GM12892 (cell line): ENCODE results near the gene NECAB3. TPM values are rescaled to one million over a fixed set of nuclear protein-coding genes. Genes with fewer than 3 reads are reported as not detected.
A peak's percentile ranks its signal among the peaks of the same experiment; 100 is the strongest.

ENCODE experiments used
- DNase-seq: peaks from one replicate; pipeline ENCODE4 v3.0.0; 2011; ENCODE audit not compliant: insufficient read length
- FAIRE-seq: peaks from 2 replicates; lab custom pipeline; 2011; peaks lifted over from hg19 to GRCh38; lab: Jason Lieb, UNC
- POLR2A ChIP-seq: IDR thresholded peaks from 2 replicates; pipeline ENCODE4 v1.6.1; 2011; ENCODE audit warnings: low read depth, low read length, control low read depth
- POLR2AphosphoS5 ChIP-seq: IDR thresholded peaks from 2 replicates; pipeline ENCODE4 v1.6.1; 2011; ENCODE audit warnings: low read depth, low read length, control low read depth
- TAF1 ChIP-seq: IDR thresholded peaks from 2 replicates; pipeline ENCODE4 v1.6.1; 2011; ENCODE audit warnings: low read depth, mild to moderate bottlenecking, control low read depth, low read length, borderline replicate concordance
- polyA plus RNA-seq: library from polyadenylated mRNA; unstranded; fragments of >200 nt; gene quantifications from one replicate; pipeline ENCODE4 v1.2.1, GENCODE V29; 2012; ENCODE audit warnings: missing spikeins, inconsistent platforms; ENCODE audit not compliant: missing spikeins

Gene NECAB3
- polyA plus RNA-seq, result 4.1 TPM

GRCh38 chr20:33674294-33675135, at the start of gene NECAB3:
NECAB3 (minus strand) TSS chr20:33674428; CDS start chr20:33674352, 76 bp downstream.
- FAIRE-seq, result peak; percentile 78
- peak; percentile 90 for DNase-seq
- peak; percentile 27; the same call in 1 of the 2 replicates for TF ChIP-seq POLR2AphosphoS5
- no peak for TF ChIP-seq TAF1
- TF ChIP-seq POLR2A, result peak; percentile 8; the same call in 1 of the 2 replicates

DNA sequence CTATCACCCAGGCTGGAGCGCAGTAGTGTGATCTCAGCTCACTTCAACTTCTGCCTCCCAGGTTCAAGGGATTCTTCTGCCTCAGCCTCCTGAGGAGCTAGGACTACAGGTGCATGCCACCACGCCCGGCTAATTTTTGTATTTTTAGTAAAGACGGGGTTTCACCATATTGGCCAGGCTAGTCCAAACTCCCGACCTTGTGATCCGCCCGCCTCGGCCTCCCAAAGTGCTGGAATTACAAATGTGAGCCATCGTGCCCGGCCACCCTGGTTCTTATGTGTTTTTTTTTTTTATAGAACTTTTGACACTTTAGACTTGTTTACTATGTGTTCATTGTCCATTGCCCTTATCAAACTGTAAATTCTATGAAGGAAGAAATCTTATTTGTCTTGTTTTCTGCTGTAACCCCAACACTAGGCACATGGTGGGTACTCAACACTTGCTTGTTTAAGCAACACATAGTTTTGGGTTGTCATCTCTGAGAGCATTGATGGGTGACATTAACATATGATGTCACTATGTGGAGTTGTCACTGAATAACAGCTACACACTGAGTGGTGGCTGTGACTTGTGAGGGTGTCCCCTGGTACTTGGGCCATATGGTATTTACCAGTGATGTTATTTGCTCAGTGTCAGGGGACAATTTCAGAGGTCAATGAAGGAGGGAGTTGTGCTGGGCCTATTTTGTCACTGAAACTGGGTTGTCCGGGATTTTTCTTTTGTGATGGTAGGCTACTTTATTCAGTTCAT, 47.3 kb upstream of the NECAB3 start:
- DNase-seq (no peak), FAIRE-seq (no peak)
- no peak for TF ChIP-seq POLR2AphosphoS5
- no peak for TF ChIP-seq TAF1
- TF ChIP-seq POLR2A, result no peak

DNA sequence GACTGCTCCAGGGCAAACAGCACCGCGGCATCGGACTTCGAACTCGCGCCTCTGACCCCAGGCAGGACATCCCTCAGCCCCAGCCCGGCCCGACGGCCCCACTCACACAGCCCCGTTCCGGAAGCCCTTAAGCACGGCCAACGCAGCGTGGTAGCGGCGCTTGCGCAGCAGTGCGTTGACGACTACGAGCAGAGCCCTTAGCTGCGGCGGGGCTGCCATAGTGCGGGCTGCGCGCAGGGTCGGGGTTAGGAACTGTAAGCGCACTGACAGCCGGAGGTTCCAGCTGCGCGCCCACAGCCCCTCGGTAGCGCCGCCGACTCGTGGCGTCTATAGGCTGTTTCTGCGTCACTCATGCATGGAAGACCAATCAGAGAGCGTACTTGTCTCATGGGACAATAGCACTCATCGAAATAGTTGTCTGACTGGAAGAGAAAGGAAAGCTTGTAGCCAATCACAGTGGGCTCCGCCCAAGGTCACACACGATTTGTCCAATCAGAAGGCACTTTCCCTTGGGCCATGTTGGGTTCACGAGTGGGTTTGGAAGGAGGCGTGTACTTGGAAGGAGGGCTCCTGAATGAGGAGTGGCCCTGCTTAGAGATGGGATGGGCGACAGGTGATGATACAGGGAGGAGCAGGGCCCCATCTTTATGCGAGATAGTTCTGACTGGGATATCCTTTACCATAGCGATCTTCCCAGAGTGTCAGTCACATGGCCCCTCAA, 45.9 kb upstream of the NECAB3 start, which contains the start of gene PXMP4:
TSS of gene PXMP4 (minus strand) at position 322 of the 721 bp plus-strand sequence. CDS start at position 219, 103 bp downstream.
- FAIRE-seq (peak; percentile 97), DNase-seq (peak; percentile 92)
- TF ChIP-seq POLR2A, result peak; percentile 44; the same call in 1 of the 2 replicates
- TF ChIP-seq TAF1, result peak; percentile 38; the same call in 1 of the 2 replicates
- peak; percentile 61; the same call in 1 of the 2 replicates for TF ChIP-seq POLR2AphosphoS5

- FAIRE-seq (no peak), DNase-seq (no peak)
- TF ChIP-seq POLR2AphosphoS5 (no peak), POLR2A (no peak), TAF1 (no peak)
Observed at GRCh38 chr20:33719277-33719988, 45.2 kb upstream of the NECAB3 start.

- TF ChIP-seq POLR2A (no peak), POLR2AphosphoS5 (no peak), TAF1 (no peak)
- DNase-seq (no peak), FAIRE-seq (no peak)
Observed at GRCh38 chr20:33716498-33716897, 42.3 kb upstream of the NECAB3 start.

DNA sequence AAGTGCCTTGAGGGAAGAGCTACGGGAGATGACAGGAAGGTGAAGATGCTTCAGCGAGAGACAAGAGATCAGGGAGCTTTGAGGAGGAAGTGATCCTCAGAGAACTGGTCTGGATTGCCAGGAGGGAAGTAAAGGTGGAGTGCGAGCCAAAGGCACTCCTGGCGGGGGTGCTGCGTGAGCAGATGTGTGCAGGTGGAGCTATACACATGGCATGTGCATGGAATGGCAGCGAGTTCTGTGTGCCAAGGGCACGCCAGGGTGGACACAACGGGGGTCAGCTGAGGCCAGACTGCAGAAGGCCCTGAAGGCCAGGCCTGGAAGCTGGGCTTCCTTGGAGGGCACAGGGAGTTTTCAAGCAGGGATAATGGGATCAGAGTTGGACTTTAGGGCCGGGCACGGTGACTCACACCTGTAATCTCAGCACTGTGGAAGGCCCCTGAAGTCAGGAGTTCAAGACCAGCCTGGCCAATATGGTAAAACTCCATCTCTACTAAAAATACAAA, 39.7 kb upstream of the NECAB3 start:
- FAIRE-seq, result no peak
- TF ChIP-seq POLR2A (no peak), POLR2AphosphoS5 (no peak), TAF1 (no peak)
- DNase-seq, result no peak

GRCh38 chr20:33711446-33711738, 37.2 kb upstream of the NECAB3 start:
- TF ChIP-seq POLR2A (no peak), POLR2AphosphoS5 (no peak), TAF1 (no peak)
- no peak for FAIRE-seq

GRCh38 chr20:33710681-33711445, 36.6 kb upstream of the NECAB3 start:
- no peak for TF ChIP-seq POLR2A
- no peak for TF ChIP-seq TAF1
- TF ChIP-seq POLR2AphosphoS5, result no peak
- FAIRE-seq (no peak), DNase-seq (no peak)

More at GRCh38 chr20:33711446-33711738, 37.2 kb upstream of the NECAB3 start:
- no peak for DNase-seq

- DNase-seq (no peak), FAIRE-seq (no peak)
Observed at GRCh38 chr20:33709905-33710541, 35.8 kb upstream of the NECAB3 start.

More at GRCh38 chr20:33709905-33710541, 35.8 kb upstream of the NECAB3 start:
- no peak for TF ChIP-seq POLR2AphosphoS5
- TF ChIP-seq TAF1, result no peak
- TF ChIP-seq POLR2A, result no peak
